IMR-90 (cell line): Measurements from ENCODE around the gene URM1. TPM values are rescaled to one million over a fixed set of nuclear protein-coding genes. Genes with fewer than 3 reads are reported as not detected.

Source experiments
- ATAC-seq: fragments of 200-7000 bp; cut with Tn5 transposase; 2 replicates; pipeline ENCODE4 v1.9.1; 2020; ENCODE audit warnings: low read depth, mild to moderate bottlenecking, moderate library complexity
- BruUV-seq: library from RNA; stranded (reverse); fragments of 400-500 nt; replicated peaks from 2 replicates; lab custom pipeline; 2021; lab: Mats Ljungman, UMichigan
- CTCF ChIA-PET: fragments of 300-600 bp; formaldehyde crosslinking; extraction: SDS; loops from one replicate; lab custom pipeline; 2021; ENCODE audit warnings: antibody characterized with exemption; lab: Yijun Ruan, JAX
- POLR2A ChIA-PET: fragments of 300-600 bp; sonication (Branson Sonifier 250); formaldehyde crosslinking; loops from one replicate; lab custom pipeline; 2022; ENCODE audit warnings: antibody characterized with exemption; ENCODE audit not compliant: unreplicated experiment; lab: Charles Lee
- DNase-seq: peaks from one replicate; pipeline ENCODE4 v3.0.0; 2013
- H2AFZ ChIP-seq: replicated peaks from 2 replicates; pipeline ENCODE3; 2013; ENCODE audit warnings: low read length, mild to moderate bottlenecking; ENCODE audit not compliant: poor library complexity
- H2AK5ac ChIP-seq: 2 replicates; pipeline ENCODE4 v1.6.1; 2013; ENCODE audit warnings: low read depth, low read length, inconsistent platforms
- H2AK9ac ChIP-seq: replicated peaks from 2 replicates; pipeline ENCODE3; 2013; ENCODE audit warnings: mild to moderate bottlenecking, low read depth, low read length, moderate library complexity; ENCODE audit not compliant: poor library complexity
- H2BK120ac ChIP-seq: 2 replicates; pipeline ENCODE4 v1.6.1; 2013; ENCODE audit warnings: low read depth, low read length, inconsistent platforms
- H2BK15ac ChIP-seq: 3 replicates; pipeline ENCODE4 v1.6.1; 2013; ENCODE audit warnings: low read depth, low read length, inconsistent platforms
- H2BK20ac ChIP-seq: 2 replicates; pipeline ENCODE4 v1.6.1; 2013; ENCODE audit warnings: low read depth, mild to moderate bottlenecking, inconsistent platforms, low read length, moderate library complexity
- H2BK5ac ChIP-seq: 2 replicates; pipeline ENCODE4 v1.6.1; 2013; ENCODE audit warnings: mild to moderate bottlenecking, low read depth, low read length, inconsistent platforms; ENCODE audit not compliant: poor library complexity, severe bottlenecking
- H3K14ac ChIP-seq: replicated peaks from 2 replicates; pipeline ENCODE4 v1.6.1; 2013; ENCODE audit warnings: low read depth, low read length, inconsistent platforms
- H3K18ac ChIP-seq: 2 replicates; pipeline ENCODE4 v1.6.1; 2013; ENCODE audit warnings: low read depth, low read length, control low read depth
- H3K23ac ChIP-seq: 2 replicates; pipeline ENCODE4 v1.6.1; 2013; ENCODE audit warnings: low read depth, low read length, inconsistent platforms
- H3K27ac ChIP-seq: 2 replicates; pipeline ENCODE4 v1.5.1; 2013; ENCODE audit warnings: mild to moderate bottlenecking, control low read depth, low read length; ENCODE audit not compliant: insufficient read depth
- H3K27me3 ChIP-seq: 2 replicates; pipeline ENCODE4 v1.6.1; 2013; ENCODE audit warnings: low read length; ENCODE audit not compliant: control insufficient read depth, insufficient read depth
- H3K36me3 ChIP-seq: 2 replicates; pipeline ENCODE4 v1.6.1; 2013; ENCODE audit warnings: low read length, mixed read lengths; ENCODE audit not compliant: control insufficient read depth, insufficient read depth
- H3K4ac ChIP-seq: 2 replicates; pipeline ENCODE4 v1.6.1; 2013; ENCODE audit warnings: low read depth, low read length, inconsistent platforms
- H3K4me1 ChIP-seq: 2 replicates; pipeline ENCODE4 v1.6.1; 2013; ENCODE audit warnings: low read length, mixed read lengths; ENCODE audit not compliant: control insufficient read depth, insufficient read depth
- H3K4me2 ChIP-seq: 2 replicates; pipeline ENCODE4 v1.6.1; 2013; ENCODE audit warnings: low read depth, mild to moderate bottlenecking, control low read depth, low read length, moderate library complexity
- H3K4me3 ChIP-seq: 2 replicates; pipeline ENCODE4 v1.5.1; 2013; ENCODE audit warnings: low read depth, mild to moderate bottlenecking, control low read depth, low read length, moderate library complexity; ENCODE audit not compliant: insufficient read depth
- H3K56ac ChIP-seq: 2 replicates; pipeline ENCODE4 v1.6.1; 2013; ENCODE audit warnings: low read length, inconsistent platforms; ENCODE audit not compliant: insufficient read depth; ENCODE audit errors: extremely low read depth
- H3K79me1 ChIP-seq, 2 experiments: 2 replicates each; pipeline ENCODE4 v1.6.1; 2013; ENCODE audit warnings: low read length in 2 of 2, inconsistent platforms in 1 of 2, low read depth in 1 of 2
- H3K9ac ChIP-seq: 2 replicates; pipeline ENCODE4 v1.6.1; 2013; ENCODE audit warnings: low read depth, low read length, control low read depth
- H3K9me1 ChIP-seq: 2 replicates; pipeline ENCODE4 v1.6.1; 2013; ENCODE audit warnings: low read length, inconsistent platforms; ENCODE audit not compliant: insufficient read depth
- H3K9me3 ChIP-seq: 2 replicates; pipeline ENCODE4 v1.6.1; 2013; ENCODE audit warnings: low read length; ENCODE audit not compliant: control insufficient read depth, insufficient read depth
- H4K20me1 ChIP-seq: 2 replicates; pipeline ENCODE4 v1.6.1; 2013; ENCODE audit warnings: low read length, inconsistent platforms; ENCODE audit not compliant: insufficient read depth
- H4K5ac ChIP-seq: 2 replicates; pipeline ENCODE4 v1.6.1; 2013; ENCODE audit warnings: mild to moderate bottlenecking, low read depth, low read length, control low read depth
- H4K8ac ChIP-seq, 2 experiments: 2 replicates each; pipeline ENCODE4 v1.6.1; 2013; ENCODE audit warnings: low read depth in 2 of 2, low read length in 2 of 2, control low read depth in 1 of 2, inconsistent platforms in 1 of 2
- H4K91ac ChIP-seq: 2 replicates; pipeline ENCODE4 v1.6.1; 2013; ENCODE audit warnings: low read depth, low read length, inconsistent platforms; ENCODE audit not compliant: insufficient read depth
- CEBPB ChIP-seq: IDR thresholded peaks from 2 replicates; pipeline ENCODE4 v1.6.1; 2012; ENCODE audit warnings: low read depth, low read length, improper control_type of control experiment
- CHD1 ChIP-seq: IDR thresholded peaks from 2 replicates; pipeline ENCODE4 v1.6.1; 2012; ENCODE audit warnings: low read depth, low read length, improper control_type of control experiment
- CTCF ChIP-seq: conservative IDR thresholded peaks from 2 replicates; pipeline ENCODE4 v1.5.1; 2012; ENCODE audit warnings: mild to moderate bottlenecking, low read depth, low read length, improper control_type of control experiment
- ELK1 ChIP-seq: fragments of 150-350 bp; IDR thresholded peaks from 2 replicates; pipeline ENCODE4 v1.6.1; 2016; ENCODE audit warnings: low read depth, mild to moderate bottlenecking, low read length, moderate library complexity, borderline replicate concordance
- MAFK ChIP-seq: IDR thresholded peaks from 2 replicates; pipeline ENCODE4 v1.6.1; 2012; ENCODE audit warnings: low read depth, low read length, improper control_type of control experiment
- MAZ ChIP-seq: IDR thresholded peaks from 2 replicates; pipeline ENCODE4 v1.6.1; 2012; ENCODE audit warnings: low read depth, mild to moderate bottlenecking, low read length, improper control_type of control experiment, moderate library complexity, borderline replicate concordance
- MXI1 ChIP-seq: IDR thresholded peaks from 2 replicates; pipeline ENCODE4 v1.6.1; 2012; ENCODE audit warnings: low read depth, mild to moderate bottlenecking, low read length, moderate library complexity, borderline replicate concordance
- NFE2L2 ChIP-seq: fragments of 150-350 bp; IDR thresholded peaks from 2 replicates; pipeline ENCODE4 v1.6.1; 2016; ENCODE audit warnings: low read depth, mild to moderate bottlenecking, low read length
- POLR2A ChIP-seq: IDR thresholded peaks from 2 replicates; pipeline ENCODE4 v1.6.1; 2012; ENCODE audit warnings: mild to moderate bottlenecking, low read depth, low read length
- RAD21 ChIP-seq: IDR thresholded peaks from 2 replicates; pipeline ENCODE4 v1.6.1; 2012; ENCODE audit warnings: low read length, improper control_type of control experiment
- RCOR1 ChIP-seq: IDR thresholded peaks from 2 replicates; pipeline ENCODE4 v1.6.1; 2012; ENCODE audit warnings: mild to moderate bottlenecking, low read length, improper control_type of control experiment; ENCODE audit not compliant: insufficient replicate concordance
- RFX5 ChIP-seq: IDR thresholded peaks from 2 replicates; pipeline ENCODE4 v1.8.0; 2012; ENCODE audit warnings: low read depth, mild to moderate bottlenecking, low read length, moderate library complexity
- SMC3 ChIP-seq: fragments of 150-350 bp; IDR thresholded peaks from 2 replicates; pipeline ENCODE4 v1.6.1; 2016; ENCODE audit warnings: low read depth, mild to moderate bottlenecking, antibody characterized with exemption, low read length, moderate library complexity
- WGBS, 2 experiments: methylation state at CpG; one replicate each; pipeline versions ENCODE4 v1.1.5 to v1.1.7; 2013; ENCODE audit warnings: missing lambda C conversion rate in 2 of 2; ENCODE audit not compliant: insufficient read length in 1 of 2; ENCODE audit errors: extremely low coverage in 2 of 2; 5-methylcytosine and 5-hydroxymethylcytosine counted together
- dilution Hi-C: fragments of 300-500 bp; cut with HindIII; formaldehyde crosslinking; loops from one replicate; pipeline ENCODE4 v1.14.3; 2018; ENCODE audit warnings: low sequenced_read_pairs; ENCODE audit not compliant: unreplicated experiment
- in situ Hi-C: fragments of 300-500 bp; cut with MboI; formaldehyde crosslinking; loops from 3 replicates; pipeline ENCODE4 v1.14.3; 2019; ENCODE audit warnings: low sequenced_read_pairs, inconsistent platforms, mixed read lengths
- intact Hi-C: fragments of 100-400 bp; cut with micrococcal nuclease; formaldehyde crosslinking; loops from 2 replicates; pipeline ENCODE4 v1.10.0; 2022
- polyA plus RNA-seq, 3 experiments: library from polyadenylated mRNA; depleted of rRNA; stranded (reverse); fragments of >200 nt; gene quantifications; 2 replicates each; pipeline ENCODE4 v1.2.3, GENCODE V29; 2012; ENCODE audit warnings: low replicate concordance in 1 of 3
- total RNA-seq: library from RNA; depleted of rRNA; stranded (reverse); fragments of >200 nt; gene quantifications from 2 replicates; pipeline ENCODE4 v1.2.3, GENCODE V29; 2012

Gene URM1
- total and polyA plus RNA-seq, 2 of the 4 experiments (the other 2 are of a cell fraction), result 33.2 to 66.9 TPM

GRCh38 chr9:128396970-128397613 lies 25.9 kb downstream of the URM1 start:
- BruUV-seq, result no TSS peak
- no peak overlapping the region for H3K18ac ChIP-seq
- ChIA-PET POLR2A (interaction anchor here (0.6 kb wide), 1 partner anchor 26 kb away, joined by 6 read pairs; the partner anchor contains the start of gene URM1), CTCF (no interaction called here)
- H2AFZ ChIP-seq, result peak overlapping the region; percentile 27
- no peak overlapping the region for H4K5ac ChIP-seq
- H3K9me1 ChIP-seq, result no peaks in the 10 kb centered on the region
- no peak overlapping the region for H4K91ac ChIP-seq
- H3K56ac ChIP-seq, result no peak overlapping the region
- 13% methylated on average over 14 of the region's 19 CpGs; no CpG with 5 or more reads in 1 of the 2 experiments for WGBS, 2 experiments
- no peak overlapping the region for H3K27ac ChIP-seq
- DNase-seq, result no peak
- no peak overlapping the region for H3K9ac ChIP-seq
- H3K4me3 ChIP-seq, result no peak overlapping the region
- no peak overlapping the region for H2BK120ac ChIP-seq
- ATAC-seq, result peak; percentile 42; the same call in 1 of the 2 replicates
- in situ Hi-C loops (no loop called here), dilution Hi-C loops (no loop called here), intact Hi-C loops (no loop called here)
- H3K23ac ChIP-seq, result no peak overlapping the region
- H4K20me1 ChIP-seq, result no peaks in the 10 kb centered on the region; the same call in 1 of the 2 replicates
- H3K4ac ChIP-seq, result no peak overlapping the region
- H2BK20ac ChIP-seq, result no peak overlapping the region
- H3K27me3 ChIP-seq, result peaks cover 16% of the 10 kb centered on the region
- H3K4me2 ChIP-seq, result no peak overlapping the region; the same call in 1 of the 2 replicates
- peaks cover 3% of the 10 kb centered on the region; the same call in 1 of the 2 replicates for H3K36me3 ChIP-seq
- H3K79me1 ChIP-seq, result no peaks in the 10 kb centered on the region
- H2AK5ac ChIP-seq, result no peak overlapping the region
- no peak for TF ChIP-seq NFE2L2
- TF ChIP-seq SMC3, result no peak
- TF ChIP-seq CEBPB, result no peak
- no peak for TF ChIP-seq MAFK
- TF ChIP-seq POLR2A, result no peak
- no peak for TF ChIP-seq RFX5
- no peak for TF ChIP-seq RAD21
- no peak for TF ChIP-seq MXI1
- no peak for TF ChIP-seq ELK1
- TF ChIP-seq RCOR1, result no peak
- no peak for TF ChIP-seq MAZ
- no peak for TF ChIP-seq CHD1
- TF ChIP-seq CTCF, result no peak
- H2BK15ac ChIP-seq, result no peak overlapping the region
- H2BK5ac ChIP-seq, result no peak overlapping the region
- H3K14ac ChIP-seq, result no peak overlapping the region
- H3K4me1 ChIP-seq, result no peaks in the 10 kb centered on the region
- no peak overlapping the region for H4K8ac ChIP-seq
- H3K9me3 ChIP-seq, result no peaks in the 10 kb centered on the region
- peak overlapping the region; percentile 25 for H2AK9ac ChIP-seq
